Activated CD8-positive, alpha-beta memory T cell treated with anti-CD3 and anti-CD28 coated beads, Interleukin-2, amount 50 U/mL, for 1 hour (primary cell): ENCODE measurements around the gene BCAP29.
"Not testable (repeated sequence)": the region's sequence is repeated elsewhere in the genome, so short reads cannot be mapped to it uniquely, and the experiment has no call there.

Experiments used
- DNase-seq: peaks from one replicate; pipeline ENCODE4 v3.0.0-alpha.2; 2020; ENCODE audit errors: extremely low read depth

Gene BCAP29

DNA sequence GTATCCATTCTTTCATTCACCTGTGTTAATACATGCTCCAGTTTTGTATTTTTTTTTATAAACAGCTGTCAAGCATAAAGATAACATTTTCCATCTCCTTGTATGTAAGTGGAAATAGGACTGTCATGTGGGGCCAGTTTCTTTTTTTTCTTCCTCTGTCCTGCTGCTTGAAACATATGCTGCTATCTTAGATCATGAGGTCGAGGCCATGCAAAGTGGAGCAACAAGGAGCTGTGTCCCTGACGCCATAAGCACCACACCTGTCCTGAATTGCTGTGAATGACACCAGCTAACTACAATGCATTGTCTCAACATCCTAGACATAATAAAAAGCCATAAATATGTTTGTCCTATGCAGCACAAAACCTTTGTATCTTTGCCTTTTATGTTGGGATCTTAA lies 42.8 kb downstream of the BCAP29 start:
- no peak for DNase-seq

DNA sequence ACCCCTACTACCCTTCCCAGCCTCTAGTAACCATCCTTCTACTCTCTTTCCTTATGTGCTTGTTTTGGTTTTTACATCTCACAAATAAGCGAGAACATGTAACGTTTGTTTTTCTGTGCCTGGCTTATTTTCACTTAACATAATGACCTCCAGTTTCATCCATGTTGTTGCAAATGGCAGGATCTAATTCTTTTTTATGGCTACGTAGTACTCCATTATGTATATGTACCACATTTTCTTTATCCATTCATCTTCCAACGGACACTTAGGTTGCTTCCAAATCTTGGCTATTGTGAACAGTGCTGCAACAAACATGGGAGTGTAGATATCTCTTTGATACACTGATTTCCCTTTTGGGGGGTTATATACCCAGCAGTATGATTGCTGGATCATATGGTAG lies 47.0 kb downstream of the BCAP29 start:
- no peak for DNase-seq

GRCh38 chr7:107628461-107629064 lies 48.5 kb downstream of the BCAP29 start:
- DNase-seq = no peak

- no peak for DNase-seq
Observed at GRCh38 chr7:107630342-107630741, 50.3 kb downstream of the BCAP29 start.

DNA sequence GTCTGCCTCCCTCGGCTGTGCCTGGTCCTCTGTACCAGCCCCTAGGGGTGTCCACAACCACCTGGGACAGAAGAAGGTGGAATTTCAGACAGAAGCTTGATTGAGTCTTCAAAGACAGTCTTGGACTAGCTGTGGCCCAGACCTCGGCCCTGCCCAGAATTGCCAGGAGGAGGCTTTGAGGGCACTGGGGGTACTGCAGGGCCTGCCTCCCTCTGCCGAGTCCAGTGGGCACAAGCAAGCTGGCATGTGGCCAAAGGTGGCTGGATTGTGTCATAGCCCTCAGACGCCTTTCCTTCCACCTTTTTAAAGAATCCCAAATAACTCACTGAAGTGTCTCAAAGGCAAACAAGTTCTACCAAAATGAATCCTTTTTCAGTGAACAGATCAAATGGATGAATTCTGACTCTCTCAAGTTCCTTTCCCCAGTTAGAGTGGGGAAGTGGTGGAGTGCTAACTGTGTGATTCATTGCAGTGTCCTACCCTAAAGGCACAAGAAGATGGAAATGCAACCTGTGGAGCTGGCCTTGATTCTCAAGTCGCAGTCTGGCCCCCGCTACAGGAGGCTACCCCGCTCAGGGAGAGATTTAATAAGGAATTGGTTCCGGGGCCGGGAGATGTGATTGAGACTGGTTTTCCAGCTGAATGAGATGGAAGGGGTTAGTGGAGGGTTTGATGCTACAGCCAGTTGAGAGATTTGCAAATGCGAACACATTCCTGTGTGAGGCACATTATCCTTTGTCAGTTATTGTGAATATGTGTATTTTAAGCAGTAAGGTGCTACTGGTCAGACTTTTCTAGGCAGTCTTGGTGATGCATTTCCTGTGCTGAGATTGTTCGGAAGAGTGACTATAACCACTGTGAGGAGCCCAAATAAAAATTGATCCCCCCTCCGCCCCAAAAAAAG lies 51.8 kb downstream of the BCAP29 start:
- no peak for DNase-seq

GRCh38 chr7:107632492-107632865 lies 52.4 kb downstream of the BCAP29 start:
- DNase-seq = no peak

DNA sequence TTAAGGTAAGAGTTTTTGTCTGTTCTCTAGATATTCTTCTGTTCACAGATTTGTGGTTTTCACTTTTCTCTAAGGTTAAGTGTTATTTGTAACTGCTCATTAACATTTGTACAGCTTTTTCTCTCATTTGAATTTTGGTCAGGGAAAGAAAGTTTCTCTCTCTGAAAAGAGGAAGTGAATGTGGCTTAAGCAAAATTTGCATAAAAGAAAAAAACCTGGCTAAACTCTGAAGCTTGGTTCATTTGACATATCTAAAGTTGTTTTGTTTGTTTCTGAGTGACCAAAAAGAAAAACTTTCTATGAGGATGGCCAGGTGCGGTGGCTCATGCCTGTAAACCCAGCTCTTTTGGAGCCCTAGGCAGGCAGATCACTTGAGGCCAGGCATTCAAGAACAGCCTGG lies 58.5 kb downstream of the BCAP29 start:
- DNase-seq = no peak

DNA sequence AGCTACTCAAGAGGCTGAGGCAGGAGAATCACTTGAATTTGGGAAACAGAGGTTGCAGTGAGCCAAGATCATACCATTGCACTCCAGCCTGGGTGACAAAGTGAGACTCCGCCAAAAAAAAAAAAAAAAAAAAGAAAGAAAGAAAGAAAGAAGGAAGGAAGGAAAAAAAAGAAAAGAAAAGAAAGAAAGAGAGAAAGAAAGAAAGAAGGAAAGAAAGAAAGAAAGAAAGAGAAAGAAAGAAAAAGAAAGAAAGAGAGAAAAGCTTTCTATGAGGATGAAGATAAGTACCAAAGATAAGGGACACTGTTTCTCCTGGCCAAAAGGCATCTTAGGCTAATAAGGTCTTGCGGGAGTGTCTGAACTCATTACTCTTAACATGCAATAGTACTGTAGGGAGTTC lies 59.0 kb downstream of the BCAP29 start:
- DNase-seq = not testable (repeated sequence)

- no peak for DNase-seq
Observed at GRCh38 chr7:107641676-107642075, 61.6 kb downstream of the BCAP29 start.

- DNase-seq = no peak
Observed at GRCh38 chr7:107642501-107642900, 62.5 kb downstream of the BCAP29 start.

DNA sequence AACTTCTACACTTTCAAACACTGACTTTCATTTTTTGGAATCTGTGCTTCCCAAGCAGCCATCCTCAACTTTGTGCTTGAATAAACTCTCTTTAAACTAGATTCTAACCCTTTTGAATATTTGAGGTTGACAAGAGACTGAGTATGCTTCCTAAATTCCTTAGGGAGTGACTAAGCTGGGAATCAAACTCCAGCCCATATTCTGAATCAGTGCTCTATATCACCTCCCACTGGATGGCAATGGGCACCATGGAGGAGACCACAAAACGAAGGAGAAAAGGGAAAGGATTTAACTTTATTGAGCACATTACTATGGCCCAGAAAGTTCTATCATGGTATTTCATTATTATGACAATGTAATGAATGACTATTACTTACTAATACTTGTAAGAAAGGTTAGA lies 63.4 kb downstream of the BCAP29 start:
- no peak for DNase-seq

DNA sequence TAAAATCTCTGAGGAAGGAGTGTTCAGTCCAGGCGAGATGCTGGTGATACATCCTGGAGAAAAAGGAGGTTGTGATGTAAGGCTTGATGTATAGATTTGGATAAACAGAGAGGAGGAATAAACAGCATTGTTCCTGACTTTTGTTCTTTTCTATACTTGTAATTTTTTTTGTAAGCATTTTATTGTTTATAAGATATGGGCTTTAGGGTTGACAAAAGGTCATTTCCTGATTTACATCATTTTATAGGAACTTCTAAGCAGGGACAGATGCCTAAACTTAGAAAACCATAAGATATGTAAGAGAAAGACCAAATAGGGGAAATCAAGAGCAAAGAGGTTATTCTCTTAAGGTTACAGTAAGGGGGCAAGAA lies 63.9 kb downstream of the BCAP29 start:
- DNase-seq = no peak

- DNase-seq = no peak
Observed at GRCh38 chr7:107644309-107644974, 64.4 kb downstream of the BCAP29 start.

GRCh38 chr7:107652642-107653041 lies 72.6 kb downstream of the BCAP29 start:
- DNase-seq = no peak

- no peak for DNase-seq
Observed at GRCh38 chr7:107658467-107658866, 78.4 kb downstream of the BCAP29 start.

DNA sequence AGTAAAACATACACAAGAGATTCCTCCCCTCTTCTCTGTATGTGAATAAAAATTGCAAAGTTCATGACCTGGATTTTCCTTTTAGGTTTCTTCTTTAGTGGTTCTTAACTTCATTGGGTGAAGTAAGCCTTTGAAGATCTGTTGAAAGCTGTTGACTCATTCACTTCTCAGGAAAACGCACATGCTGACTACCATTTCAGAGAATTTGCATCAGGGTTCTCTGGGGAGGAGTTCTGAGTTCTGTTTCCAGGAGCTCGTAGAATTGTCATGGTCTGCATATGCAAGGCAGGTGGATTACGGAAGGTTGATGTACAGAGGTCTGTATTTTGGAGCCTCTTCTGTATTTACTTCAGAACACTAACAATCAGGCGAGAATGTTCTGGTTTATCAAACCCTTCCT lies 79.6 kb downstream of the BCAP29 start:
- DNase-seq = no peak

DNA sequence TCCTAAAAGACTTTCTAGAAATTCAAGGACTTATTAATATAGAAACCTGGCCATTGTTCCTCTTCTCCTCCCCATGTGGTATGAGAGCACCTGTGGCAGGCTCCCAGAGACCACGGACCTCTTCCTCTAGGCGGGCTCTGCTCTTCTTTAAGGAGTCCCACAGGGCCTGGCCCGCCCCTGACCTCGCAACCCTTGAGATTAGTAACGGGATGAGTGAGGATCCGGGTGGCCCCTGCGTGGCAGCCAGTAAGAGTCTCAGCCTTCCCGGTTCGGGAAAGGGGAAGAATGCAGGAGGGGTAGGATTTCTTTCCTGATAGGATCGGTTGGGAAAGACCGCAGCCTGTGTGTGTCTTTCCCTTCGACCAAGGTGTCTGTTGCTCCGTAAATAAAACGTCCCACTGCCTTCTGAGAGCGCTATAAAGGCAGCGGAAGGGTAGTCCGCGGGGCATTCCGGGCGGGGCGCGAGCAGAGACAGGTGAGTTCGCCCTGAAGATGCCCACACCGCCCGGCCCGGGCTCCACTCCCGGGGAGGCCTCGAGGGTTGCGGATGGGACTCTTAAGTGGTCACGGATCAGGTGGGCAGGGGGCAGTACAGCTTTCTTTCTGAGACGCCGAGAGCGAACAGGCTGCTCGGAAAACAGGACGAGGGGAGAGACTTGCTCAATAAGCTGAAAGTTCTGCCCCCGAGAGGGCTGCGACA lies 80.5 kb downstream of the BCAP29 start, which contains the start of gene SLC26A4:
Gene SLC26A4 (plus strand): TSS at position 448 of the 700 bp plus-strand sequence. CDS start 814 bp downstream, outside the sequence.
- no peak for DNase-seq

DNA sequence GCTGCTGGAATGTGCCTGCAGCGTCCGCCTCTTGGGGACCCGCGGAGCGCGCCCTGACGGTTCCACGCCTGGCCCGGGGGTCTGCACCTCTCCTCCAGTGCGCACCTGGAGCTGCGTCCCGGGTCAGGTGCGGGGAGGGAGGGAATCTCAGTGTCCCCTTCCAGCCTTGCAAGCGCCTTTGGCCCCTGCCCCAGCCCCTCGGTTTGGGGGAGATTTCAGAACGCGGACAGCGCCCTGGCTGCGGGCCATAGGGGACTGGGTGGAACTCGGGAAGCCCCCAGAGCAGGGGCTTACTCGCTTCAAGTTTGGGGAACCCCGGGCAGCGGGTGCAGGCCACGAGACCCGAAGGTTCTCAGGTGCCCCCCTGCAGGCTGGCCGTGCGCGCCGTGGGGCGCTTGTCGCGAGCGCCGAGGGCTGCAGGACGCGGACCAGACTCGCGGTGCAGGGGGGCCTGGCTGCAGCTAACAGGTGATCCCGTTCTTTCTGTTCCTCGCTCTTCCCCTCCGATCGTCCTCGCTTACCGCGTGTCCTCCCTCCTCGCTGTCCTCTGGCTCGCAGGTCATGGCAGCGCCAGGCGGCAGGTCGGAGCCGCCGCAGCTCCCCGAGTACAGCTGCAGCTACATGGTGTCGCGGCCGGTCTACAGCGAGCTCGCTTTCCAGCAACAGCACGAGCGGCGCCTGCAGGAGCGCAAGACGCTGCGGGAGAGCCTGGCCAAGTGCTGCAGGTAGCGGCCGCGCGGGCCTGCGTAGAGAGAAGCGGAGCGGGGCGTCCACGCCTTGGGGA lies 81.2 kb downstream of the BCAP29 start:
- DNase-seq = no peak

- no peak for DNase-seq
Observed at GRCh38 chr7:107661865-107662379, 81.9 kb downstream of the BCAP29 start.

DNA sequence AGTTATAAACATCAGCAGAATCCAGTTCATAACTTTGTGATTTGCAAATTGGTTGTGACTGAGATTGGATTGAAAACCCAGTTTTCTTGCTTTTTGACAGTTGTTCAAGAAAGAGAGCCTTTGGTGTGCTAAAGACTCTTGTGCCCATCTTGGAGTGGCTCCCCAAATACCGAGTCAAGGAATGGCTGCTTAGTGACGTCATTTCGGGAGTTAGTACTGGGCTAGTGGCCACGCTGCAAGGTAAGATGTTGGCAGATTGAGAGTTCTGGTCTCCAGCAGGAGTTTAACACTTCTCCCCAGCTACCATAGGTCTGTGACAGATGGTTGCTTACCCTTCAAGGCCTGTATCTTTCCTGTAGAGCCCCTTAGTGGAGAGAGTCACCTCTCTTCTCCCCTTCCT lies 83.2 kb downstream of the BCAP29 start:
- DNase-seq = no peak

- no peak for DNase-seq
Observed at GRCh38 chr7:107666790-107667189, 86.7 kb downstream of the BCAP29 start.
